ENCODE data around the gene LGALSL.

LGALSL gene

DNA sequence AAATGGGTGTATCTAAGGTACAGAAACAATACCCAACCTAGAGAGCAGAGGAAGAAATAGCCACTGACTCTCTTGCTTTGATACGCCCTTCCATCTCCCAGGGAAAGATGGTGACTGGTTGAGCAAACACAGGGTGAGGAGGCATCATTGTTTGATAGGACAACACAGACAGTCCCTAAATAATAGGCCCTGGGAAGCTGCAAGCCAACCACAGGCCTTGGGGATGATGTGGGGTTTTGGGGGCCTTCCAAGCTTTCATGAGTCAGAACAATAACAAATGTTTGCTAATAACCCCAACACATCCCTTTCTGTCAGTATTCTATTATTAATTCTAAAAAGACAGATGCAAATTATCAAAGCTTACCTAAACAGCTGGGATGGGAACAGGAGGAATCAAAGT lies 9.8 kb downstream of the LGALSL start:
- TF ChIP-seq ZFP3 (CRISPR knock-in tag; IDR thresholded peaks at IDR 0.05) (no peak), ZNF70 (CRISPR knock-in tag; IDR thresholded peaks at IDR 0.05) (no peak)
- no peak for ATAC-seq

DNA sequence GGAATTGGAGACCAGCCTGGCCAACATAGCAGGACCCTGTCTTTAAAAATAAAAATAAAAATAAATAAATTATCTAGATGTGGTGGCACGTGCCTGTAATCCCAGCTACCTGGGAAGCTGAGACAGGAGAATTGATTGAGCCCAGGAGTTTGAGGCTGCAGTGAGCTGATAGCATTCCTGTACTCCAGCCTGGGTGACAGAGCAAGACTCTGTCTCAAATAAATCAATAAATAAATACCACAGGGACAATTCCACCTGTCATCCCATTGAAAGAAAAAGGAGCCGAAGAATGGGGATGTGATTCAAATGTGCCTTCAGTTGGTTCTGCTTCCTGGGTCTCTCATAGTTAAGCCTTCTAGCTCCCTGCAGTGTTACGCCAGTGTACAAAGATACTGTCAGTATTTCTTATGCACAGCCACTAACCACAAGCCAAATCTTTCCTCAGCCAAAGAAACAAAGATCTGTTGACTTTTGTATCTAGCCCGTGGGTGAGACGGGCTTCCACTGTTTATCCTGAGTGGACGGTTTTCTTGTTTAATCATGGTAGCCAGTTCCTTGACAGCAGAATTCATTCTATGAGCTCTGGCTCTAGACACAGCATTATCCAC lies 12.6 kb downstream of the LGALSL start:
- ATAC-seq, result no peak
- no peak for TF ChIP-seq SNAI2 (CRISPR knock-in tag; IDR thresholded peaks at IDR 0.05)
- no peak for TF ChIP-seq ISL1 (CRISPR knock-in tag; IDR thresholded peaks at IDR 0.05)
- no peak for TF ChIP-seq PPARA (CRISPR knock-in tag; IDR thresholded peaks at IDR 0.05; ENCODE audit: borderline replicate concordance)
- TF ChIP-seq RARB (CRISPR knock-in tag; IDR thresholded peaks at IDR 0.05), result no peak
- TF ChIP-seq ZC3H10 (CRISPR knock-in tag; IDR thresholded peaks at IDR 0.05), result no peak
- no peak for TF ChIP-seq ZNF8 (CRISPR knock-in tag; IDR thresholded peaks at IDR 0.05)
- TF ChIP-seq CSDC2 (CRISPR knock-in tag; IDR thresholded peaks at IDR 0.05), result no peak
- TF ChIP-seq ZFP3 (CRISPR knock-in tag; IDR thresholded peaks at IDR 0.05), result no peak
- TF ChIP-seq ZNF565 (CRISPR knock-in tag; conservative IDR thresholded peaks at IDR 0.05; ENCODE audit: low read depth), result no peak
- no peak for TF ChIP-seq ZNF70 (CRISPR knock-in tag; IDR thresholded peaks at IDR 0.05)
- TF ChIP-seq, protein P1, sequence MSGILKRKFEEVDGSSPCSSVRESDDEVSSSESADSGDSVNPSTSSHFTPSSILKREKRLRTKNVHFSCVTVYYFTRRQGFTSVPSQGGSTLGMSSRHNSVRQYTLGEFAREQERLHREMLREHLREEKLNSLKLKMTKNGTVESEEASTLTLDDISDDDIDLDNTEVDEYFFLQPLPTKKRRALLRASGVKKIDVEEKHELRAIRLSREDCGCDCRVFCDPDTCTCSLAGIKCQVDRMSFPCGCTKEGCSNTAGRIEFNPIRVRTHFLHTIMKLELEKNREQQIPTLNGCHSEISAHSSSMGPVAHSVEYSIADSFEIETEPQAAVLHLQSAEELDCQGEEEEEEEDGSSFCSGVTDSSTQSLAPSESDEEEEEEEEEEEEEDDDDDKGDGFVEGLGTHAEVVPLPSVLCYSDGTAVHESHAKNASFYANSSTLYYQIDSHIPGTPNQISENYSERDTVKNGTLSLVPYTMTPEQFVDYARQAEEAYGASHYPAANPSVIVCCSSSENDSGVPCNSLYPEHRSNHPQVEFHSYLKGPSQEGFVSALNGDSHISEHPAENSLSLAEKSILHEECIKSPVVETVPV (CRISPR knock-in tag; IDR thresholded peaks at IDR 0.05), result no peak
- TF ChIP-seq GLIS3 (CRISPR knock-in tag; IDR thresholded peaks at IDR 0.05), result no peak
- no peak for TF ChIP-seq OSR1 (CRISPR knock-in tag; IDR thresholded peaks at IDR 0.05)

DNA sequence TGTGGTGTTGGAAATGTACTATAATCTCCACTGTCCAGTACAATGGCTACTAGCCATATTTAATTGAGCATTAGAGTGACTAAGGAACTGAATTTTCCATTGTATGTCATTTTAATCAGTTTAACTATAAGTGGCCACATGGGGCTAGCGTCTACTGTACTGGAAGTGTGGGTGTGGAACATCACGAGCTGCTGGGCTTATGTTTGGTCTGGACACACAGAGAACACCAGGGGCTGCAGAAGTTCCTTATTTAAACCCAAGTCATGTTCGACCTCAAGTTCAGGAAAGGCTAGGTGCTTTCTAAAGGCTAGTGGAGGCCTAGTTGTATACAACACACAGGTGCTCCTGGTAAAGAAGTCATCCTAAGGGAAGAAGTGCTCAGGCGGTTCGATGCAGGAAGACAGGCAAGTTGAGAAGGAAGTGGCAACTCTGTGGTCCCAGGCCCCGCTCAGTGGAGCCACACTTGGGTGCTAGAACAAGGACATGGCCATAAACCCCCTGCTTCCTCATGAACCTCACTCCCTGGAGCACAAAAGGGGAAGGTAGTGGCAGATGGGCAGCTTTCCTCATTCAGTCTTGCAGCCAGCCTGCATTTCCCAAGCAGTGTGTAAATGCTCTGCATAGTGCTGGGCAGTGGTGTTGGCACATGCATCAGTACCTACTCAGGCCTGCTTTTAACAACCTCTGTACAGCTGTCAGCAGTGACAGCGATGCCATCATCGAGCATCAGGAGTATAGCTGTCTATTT lies 13.3 kb downstream of the LGALSL start:
- no peak for ATAC-seq
- TF ChIP-seq ZNF70 (CRISPR knock-in tag; IDR thresholded peaks at IDR 0.05), result no peak
- TF ChIP-seq, protein P2, sequence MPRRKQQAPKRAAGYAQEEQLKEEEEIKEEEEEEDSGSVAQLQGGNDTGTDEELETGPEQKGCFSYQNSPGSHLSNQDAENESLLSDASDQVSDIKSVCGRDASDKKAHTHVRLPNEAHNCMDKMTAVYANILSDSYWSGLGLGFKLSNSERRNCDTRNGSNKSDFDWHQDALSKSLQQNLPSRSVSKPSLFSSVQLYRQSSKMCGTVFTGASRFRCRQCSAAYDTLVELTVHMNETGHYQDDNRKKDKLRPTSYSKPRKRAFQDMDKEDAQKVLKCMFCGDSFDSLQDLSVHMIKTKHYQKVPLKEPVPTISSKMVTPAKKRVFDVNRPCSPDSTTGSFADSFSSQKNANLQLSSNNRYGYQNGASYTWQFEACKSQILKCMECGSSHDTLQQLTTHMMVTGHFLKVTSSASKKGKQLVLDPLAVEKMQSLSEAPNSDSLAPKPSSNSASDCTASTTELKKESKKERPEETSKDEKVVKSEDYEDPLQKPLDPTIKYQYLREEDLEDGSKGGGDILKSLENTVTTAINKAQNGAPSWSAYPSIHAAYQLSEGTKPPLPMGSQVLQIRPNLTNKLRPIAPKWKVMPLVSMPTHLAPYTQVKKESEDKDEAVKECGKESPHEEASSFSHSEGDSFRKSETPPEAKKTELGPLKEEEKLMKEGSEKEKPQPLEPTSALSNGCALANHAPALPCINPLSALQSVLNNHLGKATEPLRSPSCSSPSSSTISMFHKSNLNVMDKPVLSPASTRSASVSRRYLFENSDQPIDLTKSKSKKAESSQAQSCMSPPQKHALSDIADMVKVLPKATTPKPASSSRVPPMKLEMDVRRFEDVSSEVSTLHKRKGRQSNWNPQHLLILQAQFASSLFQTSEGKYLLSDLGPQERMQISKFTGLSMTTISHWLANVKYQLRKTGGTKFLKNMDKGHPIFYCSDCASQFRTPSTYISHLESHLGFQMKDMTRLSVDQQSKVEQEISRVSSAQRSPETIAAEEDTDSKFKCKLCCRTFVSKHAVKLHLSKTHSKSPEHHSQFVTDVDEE (CRISPR knock-in tag; IDR thresholded peaks at IDR 0.05), result no peak

DNA sequence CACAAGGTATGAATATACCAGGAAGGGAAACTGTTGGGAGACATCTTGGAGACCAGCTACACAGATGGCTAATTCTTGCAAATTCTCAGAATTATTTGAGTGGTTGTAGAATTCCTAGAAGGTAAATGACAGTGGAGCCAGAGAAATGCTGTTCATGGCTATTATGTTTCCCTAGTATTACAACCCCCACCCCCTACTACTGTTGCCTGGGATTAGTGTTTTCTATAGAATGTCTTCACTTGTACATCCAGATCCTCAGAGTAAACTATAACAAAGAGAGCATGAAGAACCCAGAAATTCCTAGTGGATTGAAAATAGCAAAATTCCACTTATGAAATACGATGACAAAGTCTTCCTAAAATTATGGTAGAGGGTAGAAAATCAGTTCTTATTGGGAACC lies 15.3 kb downstream of the LGALSL start:
- no peak for ATAC-seq
- TF ChIP-seq ZFP3 (CRISPR knock-in tag; IDR thresholded peaks at IDR 0.05) (no peak), ZNF8 (CRISPR knock-in tag; IDR thresholded peaks at IDR 0.05) (no peak), GLIS3 (CRISPR knock-in tag; IDR thresholded peaks at IDR 0.05) (no peak), ZNF565 (CRISPR knock-in tag; conservative IDR thresholded peaks at IDR 0.05; ENCODE audit: low read depth) (no peak), BACH2 (CRISPR knock-in tag; IDR thresholded peaks at IDR 0.05; ENCODE audit: borderline replicate concordance) (no peak), TCF4 (CRISPR knock-in tag; IDR thresholded peaks at IDR 0.05; ENCODE audit: borderline replicate concordance) (no peak), SNAI2 (CRISPR knock-in tag; IDR thresholded peaks at IDR 0.05) (no peak), OSR1 (CRISPR knock-in tag; IDR thresholded peaks at IDR 0.05) (no peak), ZFP30 (CRISPR knock-in tag; IDR thresholded peaks at IDR 0.05) (no peak), RARB (CRISPR knock-in tag; IDR thresholded peaks at IDR 0.05) (no peak), ZC3H10 (CRISPR knock-in tag; IDR thresholded peaks at IDR 0.05) (no peak), ISL1 (CRISPR knock-in tag; IDR thresholded peaks at IDR 0.05) (no peak)
- TF ChIP-seq, protein P3, sequence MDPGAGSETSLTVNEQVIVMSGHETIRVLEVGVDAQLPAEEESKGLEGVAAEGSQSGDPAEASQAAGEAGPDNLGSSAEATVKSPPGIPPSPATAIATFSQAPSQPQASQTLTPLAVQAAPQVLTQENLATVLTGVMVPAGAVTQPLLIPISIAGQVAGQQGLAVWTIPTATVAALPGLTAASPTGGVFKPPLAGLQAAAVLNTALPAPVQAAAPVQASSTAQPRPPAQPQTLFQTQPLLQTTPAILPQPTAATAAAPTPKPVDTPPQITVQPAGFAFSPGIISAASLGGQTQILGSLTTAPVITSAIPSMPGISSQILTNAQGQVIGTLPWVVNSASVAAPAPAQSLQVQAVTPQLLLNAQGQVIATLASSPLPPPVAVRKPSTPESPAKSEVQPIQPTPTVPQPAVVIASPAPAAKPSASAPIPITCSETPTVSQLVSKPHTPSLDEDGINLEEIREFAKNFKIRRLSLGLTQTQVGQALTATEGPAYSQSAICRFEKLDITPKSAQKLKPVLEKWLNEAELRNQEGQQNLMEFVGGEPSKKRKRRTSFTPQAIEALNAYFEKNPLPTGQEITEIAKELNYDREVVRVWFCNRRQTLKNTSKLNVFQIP (CRISPR knock-in tag; IDR thresholded peaks at IDR 0.05; ENCODE audit: borderline replicate concordance, low read depth), result no peak
- TF ChIP-seq, protein P1 (CRISPR knock-in tag; IDR thresholded peaks at IDR 0.05), result no peak
